ENCODE results near the gene IKZF4.

DNA sequence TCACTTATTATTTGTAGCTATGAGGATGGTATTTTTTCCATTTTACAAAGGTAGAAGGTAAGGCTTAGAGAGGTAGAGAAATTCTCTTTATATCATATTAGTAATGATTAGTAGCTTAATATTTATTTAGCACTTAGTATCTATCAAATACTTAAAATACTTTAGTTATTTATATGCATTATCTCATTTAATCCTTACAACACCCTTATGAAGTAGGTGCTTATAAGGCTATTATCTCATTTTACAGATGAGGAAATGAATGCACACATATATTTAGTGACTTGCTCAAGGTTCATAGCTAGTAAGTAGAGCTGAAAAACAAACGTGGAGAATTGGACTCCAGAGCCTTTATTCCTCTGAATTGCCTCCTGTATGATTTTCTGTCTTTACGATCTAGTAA, 36.0 kb upstream of the IKZF4 start:
- TF ChIP-seq EZH2phosphoT487 (IDR thresholded peaks at IDR 0.05; ENCODE audit: borderline replicate concordance, low read length), result no peak
- TF ChIP-seq EZH2 (IDR thresholded peaks at IDR 0.05; ENCODE audit: low read length, unreplicated experiment), result no peak

Data from PC-3 (cell line).